HG03575 (cell line): ENCODE results near the gene CSAG2.
"Not testable (repeated sequence)": the region's sequence is repeated elsewhere in the genome, so short reads cannot be mapped to it uniquely, and the experiment has no call there.

Experiments
- ATAC-seq: cut with Tn5 transposase; IDR thresholded peaks from one replicate; pipeline ENCODE4 v1.9.1; 2021; ENCODE audit not compliant: unreplicated experiment, insufficient number of reproducible peaks, low FRiP score; ENCODE audit errors: extremely low read depth

The CSAG2 gene, protein sequence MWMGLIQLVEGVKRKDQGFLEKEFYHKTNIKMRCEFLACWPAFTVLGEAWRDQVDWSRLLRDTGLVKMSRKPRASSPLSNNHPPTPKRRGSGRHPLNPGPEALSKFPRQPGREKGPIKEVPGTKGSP

GRCh38 chrX:152709173-152709572 is at the start of gene CSAG2:
TSS of gene CSAG2 (minus strand) at chrX:152709273. CDS start at chrX:152709112, 161 bp downstream.
- ATAC-seq = not testable (repeated sequence)

DNA sequence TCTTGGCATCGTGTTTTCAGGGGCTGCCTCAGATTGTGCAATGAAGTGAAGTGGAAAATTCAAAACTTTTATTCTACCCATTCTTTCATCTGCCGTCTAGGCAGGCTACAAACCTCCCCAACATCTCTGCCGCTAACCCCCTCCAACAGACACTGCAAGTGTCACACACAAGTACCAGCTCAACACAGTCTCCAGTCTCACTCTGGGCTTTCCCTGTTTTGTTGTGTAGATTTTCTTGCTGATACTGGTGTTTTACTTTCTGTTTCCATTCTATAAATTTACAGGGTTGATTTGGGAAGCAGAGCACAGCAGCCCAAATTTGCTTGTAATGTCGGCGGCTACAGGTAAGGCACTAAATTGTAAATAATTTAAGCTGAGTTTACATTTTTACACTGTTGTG is 45.8 kb upstream of the CSAG2 start:
- ATAC-seq = not testable (repeated sequence)

- ATAC-seq = not testable (repeated sequence)
Observed at GRCh38 chrX:152753686-152754650, 44.9 kb upstream of the CSAG2 start, which contains the start of gene MAGEA2. TSS of gene MAGEA2 (minus strand) at chrX:152753842. CDS start at chrX:152751363, 2,479 bp downstream.

- no peak for ATAC-seq
Observed at GRCh38 chrX:152738560-152738959, 29.5 kb upstream of the CSAG2 start.

DNA sequence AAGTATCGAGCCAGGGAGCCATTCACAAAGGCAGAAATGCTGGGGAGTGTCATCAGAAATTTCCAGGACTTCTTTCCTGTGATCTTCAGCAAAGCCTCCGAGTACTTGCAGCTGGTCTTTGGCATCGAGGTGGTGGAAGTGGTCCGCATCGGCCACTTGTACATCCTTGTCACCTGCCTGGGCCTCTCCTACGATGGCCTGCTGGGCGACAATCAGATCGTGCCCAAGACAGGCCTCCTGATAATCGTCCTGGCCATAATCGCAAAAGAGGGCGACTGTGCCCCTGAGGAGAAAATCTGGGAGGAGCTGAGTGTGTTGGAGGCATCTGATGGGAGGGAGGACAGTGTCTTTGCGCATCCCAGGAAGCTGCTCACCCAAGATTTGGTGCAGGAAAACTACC is 27.5 kb upstream of the CSAG2 start:
- ATAC-seq = not testable (repeated sequence)

DNA sequence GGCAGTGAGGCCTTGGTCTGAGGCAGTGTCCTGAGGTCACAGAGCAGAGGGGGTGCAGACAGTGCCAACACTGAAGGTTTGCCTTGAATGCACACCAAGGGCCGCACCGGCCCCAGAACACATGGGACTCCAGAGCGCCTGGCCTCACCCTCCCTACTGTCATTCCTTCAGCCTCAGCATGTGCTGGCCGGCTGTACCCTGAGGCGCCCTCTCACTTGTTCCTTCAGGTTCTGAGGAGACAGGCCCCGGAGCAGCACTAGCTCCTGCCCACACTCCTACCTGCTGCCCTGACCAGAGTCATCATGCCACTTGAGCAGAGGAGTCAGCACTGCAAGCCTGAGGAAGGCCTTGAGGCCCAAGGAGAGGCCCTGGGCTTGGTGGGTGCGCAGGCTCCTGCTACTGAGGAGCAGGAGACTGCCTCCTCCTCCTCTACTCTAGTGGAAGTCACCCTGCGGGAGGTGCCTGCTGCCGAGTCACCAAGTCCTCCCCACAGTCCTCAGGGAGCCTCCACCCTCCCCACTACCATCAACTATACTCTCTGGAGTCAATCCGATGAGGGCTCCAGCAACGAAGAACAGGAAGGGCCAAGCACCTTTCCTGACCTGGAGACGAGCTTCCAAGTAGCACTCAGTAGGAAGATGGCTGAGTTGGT is 26.9 kb upstream of the CSAG2 start:
- no peak for ATAC-seq

DNA sequence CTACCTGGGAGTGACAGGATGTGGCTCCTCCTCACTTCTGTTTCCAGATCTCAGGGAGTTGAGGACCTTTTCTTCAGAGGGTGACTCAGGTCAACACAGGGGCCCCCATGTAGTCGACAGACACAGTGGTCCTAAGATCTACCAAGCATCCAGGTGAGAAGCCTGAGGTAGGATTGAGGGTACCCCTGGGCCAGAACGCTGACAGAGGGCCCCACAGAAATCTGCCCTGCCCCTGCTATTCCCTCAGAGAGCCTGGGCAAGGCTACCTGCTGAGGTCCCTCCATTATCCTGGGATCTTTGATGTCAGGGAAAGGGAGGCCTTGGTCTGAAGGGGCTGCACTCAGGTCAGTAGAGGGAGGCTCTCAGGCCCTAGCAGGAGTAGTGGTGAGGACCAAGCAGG is 26.0 kb upstream of the CSAG2 start:
- ATAC-seq = no peak

GRCh38 chrX:152734143-152734858 is 25.2 kb upstream of the CSAG2 start:
- ATAC-seq = not testable (repeated sequence)

DNA sequence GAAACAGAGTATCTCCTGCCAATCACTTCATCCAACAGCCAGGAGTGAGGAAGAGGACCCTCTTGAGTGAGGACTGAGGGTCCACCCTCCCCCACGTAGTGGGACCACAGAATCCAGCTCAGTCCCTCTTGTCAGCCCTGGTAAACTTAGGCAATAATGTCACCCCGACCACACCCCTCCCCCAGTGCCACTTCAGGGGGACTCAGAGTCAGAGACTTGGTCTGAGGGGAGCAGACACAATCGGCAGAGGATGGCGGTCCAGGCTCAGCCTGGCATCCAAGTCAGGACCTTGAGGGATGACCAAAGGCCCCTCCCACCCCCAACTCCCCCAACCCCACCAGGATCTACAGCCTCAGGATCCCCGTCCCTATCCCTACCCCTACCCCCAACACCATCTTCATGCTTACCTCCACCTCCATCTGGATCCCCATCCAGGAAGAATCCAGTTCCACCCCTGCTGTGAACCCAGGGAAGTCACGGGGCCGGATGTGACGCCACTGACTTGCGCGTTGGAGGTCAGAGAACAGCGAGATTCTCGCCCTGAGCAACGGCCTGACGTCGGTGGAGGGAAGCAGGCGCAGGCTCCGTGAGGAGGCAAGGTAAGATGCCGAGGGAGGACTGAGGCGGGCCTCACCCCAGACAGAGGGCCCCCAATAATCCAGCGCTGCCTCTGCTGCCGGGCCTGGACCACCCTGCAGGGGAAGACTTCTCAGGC is 24.3 kb upstream of the CSAG2 start, which contains the start of the genes CSAG1 and MAGEA12:
Gene CSAG1, minus strand, starts transcription at position 461 of the 715 bp plus-strand sequence. CDS start 1,261 bp downstream, outside the sequence.
Gene MAGEA12, plus strand, starts transcription at position 497 of the 715 bp plus-strand sequence. CDS start 2,405 bp downstream, outside the sequence.
- no peak for ATAC-seq

DNA sequence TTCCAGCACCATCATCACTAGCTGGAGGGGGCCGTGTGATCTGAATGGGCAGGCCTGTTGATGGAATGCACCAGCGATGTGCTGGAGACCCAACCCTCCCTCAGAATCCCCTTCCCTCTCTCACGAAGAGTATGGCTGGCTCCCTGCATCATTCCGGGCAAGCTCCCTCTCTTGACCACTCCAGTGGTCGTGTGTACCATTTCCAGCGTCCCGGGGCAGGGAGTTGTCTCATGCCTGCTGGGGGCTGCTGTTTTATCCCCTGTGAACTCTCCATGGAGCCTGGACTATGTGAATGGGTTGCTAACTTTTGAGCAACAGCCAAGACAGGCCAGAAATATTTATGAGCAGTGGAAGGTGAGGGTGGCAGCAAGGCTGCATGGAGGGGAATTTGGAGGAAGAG is 16.3 kb upstream of the CSAG2 start:
- ATAC-seq = no peak

DNA sequence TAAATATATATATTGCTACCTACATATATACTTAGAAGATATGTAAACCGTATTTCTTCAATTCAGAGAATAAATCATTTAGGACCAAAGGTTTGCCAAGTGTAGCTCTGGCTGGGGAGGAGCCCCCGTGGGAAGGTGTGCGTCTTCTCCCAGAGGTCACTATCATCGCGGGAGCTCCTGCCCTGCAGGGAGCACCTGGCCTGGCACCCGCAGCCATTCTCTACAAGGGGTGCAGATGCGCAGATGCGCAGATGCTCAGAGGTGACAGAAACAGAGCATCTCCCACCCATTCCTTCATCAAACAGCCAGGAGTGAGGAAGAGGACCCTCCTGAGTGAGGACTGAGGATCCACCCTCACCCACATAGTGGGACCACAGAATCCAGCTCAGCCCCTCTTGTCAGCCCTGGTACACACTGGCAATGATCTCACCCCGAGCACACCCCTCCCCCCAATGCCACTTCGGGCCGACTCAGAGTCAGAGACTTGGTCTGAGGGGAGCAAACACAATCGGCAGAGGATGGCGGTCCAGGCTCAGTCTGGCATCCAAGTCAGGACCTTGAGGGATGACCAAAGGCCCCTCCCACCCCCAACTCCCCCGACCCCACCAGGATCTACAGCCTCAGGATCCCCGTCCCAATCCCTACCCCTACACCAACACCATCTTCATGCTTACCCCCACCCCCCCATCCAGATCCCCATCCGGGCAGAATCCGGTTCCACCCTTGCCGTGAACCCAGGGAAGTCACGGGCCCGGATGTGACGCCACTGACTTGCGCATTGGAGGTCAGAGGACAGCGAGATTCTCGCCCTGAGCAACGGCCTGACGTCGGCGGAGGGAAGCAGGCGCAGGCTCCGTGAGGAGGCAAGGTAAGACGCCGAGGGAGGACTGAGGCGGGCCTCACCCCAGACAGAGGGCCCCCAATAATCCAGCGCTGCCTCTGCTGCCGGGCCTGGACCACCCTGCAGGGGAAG is 5.0 kb upstream of the CSAG2 start, which contains the start of gene MAGEA2B:
Gene MAGEA2B, plus strand, starts transcription at position 814 of the 973 bp plus-strand sequence. CDS start 2,479 bp downstream, outside the sequence.
- ATAC-seq = not testable (repeated sequence)

GRCh38 chrX:152713195-152713594 is 4.1 kb upstream of the CSAG2 start:
- ATAC-seq = not testable (repeated sequence)

GRCh38 chrX:152706500-152706899 is 2.6 kb downstream of the CSAG2 start:
- not testable (repeated sequence) for ATAC-seq

DNA sequence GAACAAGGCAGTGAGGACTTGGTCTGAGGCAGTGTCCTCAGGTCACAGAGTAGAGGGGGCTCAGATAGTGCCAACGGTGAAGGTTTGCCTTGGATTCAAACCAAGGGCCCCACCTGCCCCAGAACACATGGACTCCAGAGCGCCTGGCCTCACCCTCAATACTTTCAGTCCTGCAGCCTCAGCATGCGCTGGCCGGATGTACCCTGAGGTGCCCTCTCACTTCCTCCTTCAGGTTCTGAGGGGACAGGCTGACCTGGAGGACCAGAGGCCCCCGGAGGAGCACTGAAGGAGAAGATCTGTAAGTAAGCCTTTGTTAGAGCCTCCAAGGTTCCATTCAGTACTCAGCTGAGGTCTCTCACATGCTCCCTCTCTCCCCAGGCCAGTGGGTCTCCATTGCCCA is 8.7 kb downstream of the CSAG2 start:
- ATAC-seq = not testable (repeated sequence)

DNA sequence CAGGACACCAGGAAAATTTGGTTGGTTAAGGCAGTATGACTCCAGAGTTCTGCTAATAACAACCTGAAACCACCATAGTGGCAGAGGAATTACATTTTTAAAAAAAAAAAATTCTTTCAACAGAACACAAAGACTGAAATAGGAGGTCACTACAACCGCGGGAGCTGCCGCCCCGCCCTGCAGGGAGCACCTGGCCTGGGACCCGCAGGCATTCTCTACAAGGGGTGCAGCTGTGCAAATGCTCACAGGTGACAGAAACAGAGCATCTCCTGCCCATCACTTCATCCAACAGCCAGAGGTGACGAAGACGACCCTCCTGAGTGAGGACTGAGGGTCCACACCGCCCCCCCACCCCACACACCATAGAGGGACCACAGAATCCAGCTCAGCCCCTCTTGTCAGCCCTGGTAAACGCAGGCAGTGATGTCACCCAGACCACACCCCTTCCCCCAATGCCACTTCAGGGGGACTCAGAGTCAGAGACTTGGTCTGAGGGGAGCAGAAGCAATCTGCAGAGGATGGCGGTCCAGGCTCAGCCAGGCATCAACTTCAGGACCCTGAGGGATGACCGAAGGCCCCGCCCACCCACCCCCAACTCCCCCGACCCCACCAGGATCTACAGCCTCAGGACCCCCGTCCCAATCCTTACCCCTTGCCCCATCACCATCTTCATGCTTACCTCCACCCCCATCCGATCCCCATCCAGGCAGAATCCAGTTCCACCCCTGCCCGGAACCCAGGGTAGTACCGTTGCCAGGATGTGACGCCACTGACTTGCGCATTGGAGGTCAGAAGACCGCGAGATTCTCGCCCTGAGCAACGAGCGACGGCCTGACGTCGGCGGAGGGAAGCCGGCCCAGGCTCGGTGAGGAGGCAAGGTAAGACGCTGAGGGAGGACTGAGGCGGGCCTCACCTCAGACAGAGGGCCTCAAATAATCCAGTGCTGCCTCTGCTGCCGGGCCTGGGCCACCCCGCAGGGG is 10.8 kb downstream of the CSAG2 start, which contains the start of gene MAGEA3:
Gene MAGEA3, plus strand, starts transcription at position 843 of the 980 bp plus-strand sequence. CDS start 2,039 bp downstream, outside the sequence.
- ATAC-seq = not testable (repeated sequence)

GRCh38 chrX:152681012-152681411 is 28.1 kb downstream of the CSAG2 start:
- not testable (repeated sequence) for ATAC-seq
